Measurements from ENCODE around the gene TNIK.

The TNIK gene

DNA sequence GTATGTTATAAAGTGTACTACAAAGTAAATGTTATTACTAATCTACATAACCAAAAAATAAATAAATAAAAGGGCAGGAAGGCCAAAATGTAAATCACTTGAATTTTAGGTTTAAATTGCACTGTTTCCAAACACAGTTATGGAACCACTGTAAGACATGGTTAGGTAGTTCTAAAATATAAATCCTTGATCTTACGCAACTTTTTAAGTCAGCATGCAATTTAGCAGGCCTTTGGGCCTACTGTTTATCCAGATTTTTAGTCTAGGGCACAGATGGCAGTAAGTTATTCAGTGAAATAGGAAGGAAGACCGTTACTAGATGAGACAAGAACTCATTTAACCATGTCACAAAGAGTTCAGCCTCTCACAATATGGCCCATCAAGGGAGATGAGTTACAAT, 246.3 kb downstream of the TNIK start:
- Histone ChIP-seq H3K27me3 (ENCODE audit: control insufficient read depth, insufficient read depth, low read length) (no peaks in the 10 kb centered on the region), H3K4me1 (no peaks in the 10 kb centered on the region), H3K79me2 (no peaks in the 10 kb centered on the region), H3K9ac (no peak overlapping the region), H3K4me3 (ENCODE audit: low read depth, low read length) (no peak overlapping the region), H3K36me3 (ENCODE audit: control insufficient read depth, insufficient read depth, low read length) (no peaks in the 10 kb centered on the region), H3K27ac (no peak overlapping the region), H3K9me3 (ENCODE audit: control insufficient read depth, low read length) (no peaks in the 10 kb centered on the region), H2AFZ (no peak overlapping the region), H3K4me2 (ENCODE audit: low read length) (no peak overlapping the region)
- TF ChIP-seq, protein P1, sequence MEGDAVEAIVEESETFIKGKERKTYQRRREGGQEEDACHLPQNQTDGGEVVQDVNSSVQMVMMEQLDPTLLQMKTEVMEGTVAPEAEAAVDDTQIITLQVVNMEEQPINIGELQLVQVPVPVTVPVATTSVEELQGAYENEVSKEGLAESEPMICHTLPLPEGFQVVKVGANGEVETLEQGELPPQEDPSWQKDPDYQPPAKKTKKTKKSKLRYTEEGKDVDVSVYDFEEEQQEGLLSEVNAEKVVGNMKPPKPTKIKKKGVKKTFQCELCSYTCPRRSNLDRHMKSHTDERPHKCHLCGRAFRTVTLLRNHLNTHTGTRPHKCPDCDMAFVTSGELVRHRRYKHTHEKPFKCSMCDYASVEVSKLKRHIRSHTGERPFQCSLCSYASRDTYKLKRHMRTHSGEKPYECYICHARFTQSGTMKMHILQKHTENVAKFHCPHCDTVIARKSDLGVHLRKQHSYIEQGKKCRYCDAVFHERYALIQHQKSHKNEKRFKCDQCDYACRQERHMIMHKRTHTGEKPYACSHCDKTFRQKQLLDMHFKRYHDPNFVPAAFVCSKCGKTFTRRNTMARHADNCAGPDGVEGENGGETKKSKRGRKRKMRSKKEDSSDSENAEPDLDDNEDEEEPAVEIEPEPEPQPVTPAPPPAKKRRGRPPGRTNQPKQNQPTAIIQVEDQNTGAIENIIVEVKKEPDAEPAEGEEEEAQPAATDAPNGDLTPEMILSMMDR (IDR thresholded peaks at IDR 0.05) = no peak

DNA sequence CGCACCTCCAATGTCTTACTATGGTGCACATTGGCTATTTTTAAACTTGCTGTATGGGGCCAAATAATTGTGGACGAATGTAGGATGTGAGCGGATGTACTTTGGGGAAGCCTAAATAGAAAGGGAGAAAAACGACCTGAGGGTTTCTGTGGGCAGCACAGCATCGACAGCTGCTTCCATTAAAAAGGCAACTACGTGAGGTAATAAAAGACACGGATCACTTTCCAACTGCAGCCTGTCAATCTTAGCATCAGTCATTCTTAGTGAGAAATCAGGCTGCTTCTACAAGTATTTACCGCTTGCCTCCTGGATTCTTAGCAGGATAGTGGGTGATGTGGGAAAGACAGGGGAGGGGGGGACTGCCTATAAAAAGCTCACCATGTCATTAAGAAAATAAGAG, 247.0 kb downstream of the TNIK start:
- Histone ChIP-seq H3K9ac (no peak overlapping the region), H3K4me1 (no peaks in the 10 kb centered on the region), H3K9me3 (ENCODE audit: control insufficient read depth, low read length) (no peaks in the 10 kb centered on the region), H3K27me3 (ENCODE audit: control insufficient read depth, insufficient read depth, low read length) (no peaks in the 10 kb centered on the region), H3K79me2 (no peaks in the 10 kb centered on the region), H3K4me3 (ENCODE audit: low read depth, low read length) (no peak overlapping the region), H3K27ac (no peak overlapping the region), H2AFZ (no peak overlapping the region), H3K36me3 (ENCODE audit: control insufficient read depth, insufficient read depth, low read length) (no peaks in the 10 kb centered on the region), H3K4me2 (ENCODE audit: low read length) (no peak overlapping the region)
- TF ChIP-seq, protein P1 (IDR thresholded peaks at IDR 0.05) = no peak

DNA sequence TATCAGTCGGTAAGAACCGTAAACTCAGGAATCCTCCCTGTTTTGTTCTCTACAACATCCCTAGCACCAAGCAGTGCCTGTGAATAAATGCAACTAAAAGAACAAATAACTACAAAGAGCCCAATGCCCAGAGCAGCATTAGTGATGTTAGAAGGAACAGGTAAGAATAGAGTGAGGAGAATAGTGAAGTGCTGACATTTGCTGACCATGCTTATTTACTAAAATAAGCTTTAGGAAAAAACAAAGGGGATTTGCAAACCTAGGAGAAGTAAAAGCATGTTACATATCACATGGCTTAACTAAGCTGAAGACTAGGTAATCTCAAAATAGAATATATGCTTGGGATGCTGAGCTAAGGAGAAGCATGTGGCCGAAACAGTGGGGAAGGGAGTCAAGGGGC, 247.6 kb downstream of the TNIK start:
- Histone ChIP-seq H3K36me3 (ENCODE audit: control insufficient read depth, insufficient read depth, low read length) (no peaks in the 10 kb centered on the region), H3K4me1 (no peaks in the 10 kb centered on the region), H3K79me2 (no peaks in the 10 kb centered on the region), H3K4me2 (ENCODE audit: low read length) (no peak overlapping the region), H3K27me3 (ENCODE audit: control insufficient read depth, insufficient read depth, low read length) (no peaks in the 10 kb centered on the region), H3K9me3 (ENCODE audit: control insufficient read depth, low read length) (no peaks in the 10 kb centered on the region), H2AFZ (no peak overlapping the region), H3K27ac (no peak overlapping the region), H3K9ac (no peak overlapping the region), H3K4me3 (ENCODE audit: low read depth, low read length) (no peak overlapping the region)
- TF ChIP-seq, protein P1 (IDR thresholded peaks at IDR 0.05) = no peak

DNA sequence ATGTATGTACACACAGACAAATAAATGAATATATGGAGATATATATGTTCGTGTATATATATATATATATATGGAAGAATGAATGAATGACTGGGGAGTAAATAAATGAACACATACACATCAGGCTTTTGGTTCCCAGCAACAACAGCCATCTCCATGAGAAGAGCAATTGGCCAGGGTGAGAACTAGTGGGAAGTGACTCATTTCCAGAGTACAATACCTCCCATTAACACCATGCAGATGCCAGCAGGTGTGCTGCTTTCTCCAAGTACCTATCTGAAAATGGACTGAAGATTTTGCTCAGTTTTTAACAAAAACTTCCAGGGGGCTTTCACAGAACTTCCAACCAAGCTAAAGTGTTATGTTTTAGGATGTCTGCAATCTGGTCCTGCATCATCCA, 253.9 kb downstream of the TNIK start:
- Histone ChIP-seq H3K36me3 (ENCODE audit: control insufficient read depth, insufficient read depth, low read length) (no peaks in the 10 kb centered on the region), H2AFZ (no peak overlapping the region), H3K79me2 (no peaks in the 10 kb centered on the region), H3K4me1 (peaks cover 16% of the 10 kb centered on the region), H3K9me3 (ENCODE audit: control insufficient read depth, low read length) (no peaks in the 10 kb centered on the region), H3K9ac (no peak overlapping the region), H3K27ac (no peak overlapping the region), H3K4me2 (ENCODE audit: low read length) (no peak overlapping the region), H3K4me3 (ENCODE audit: low read depth, low read length) (no peak overlapping the region), H3K27me3 (ENCODE audit: control insufficient read depth, insufficient read depth, low read length) (no peaks in the 10 kb centered on the region)
- TF ChIP-seq, protein P1 (IDR thresholded peaks at IDR 0.05) = no peak

DNA sequence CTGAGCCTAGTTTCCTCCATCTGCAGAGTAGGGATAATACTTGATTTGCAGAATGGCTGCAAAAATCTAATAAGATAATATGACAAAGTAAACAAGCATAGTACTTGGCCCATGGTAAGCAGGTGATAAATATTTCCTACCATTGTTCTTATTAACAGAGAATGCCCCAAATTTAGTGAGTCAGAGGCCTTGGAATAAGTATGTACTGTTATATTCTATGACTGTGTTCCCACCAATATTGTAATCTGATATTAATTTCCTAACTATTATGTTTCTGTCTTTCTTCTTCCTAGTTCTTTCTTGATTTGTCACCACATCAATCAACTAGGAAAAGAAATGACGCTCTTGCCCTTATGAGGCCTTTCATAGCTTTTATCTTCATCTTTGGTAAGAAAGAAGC, 255.3 kb downstream of the TNIK start:
- no peaks in the 10 kb centered on the region for H3K79me2 ChIP-seq
- no peaks in the 10 kb centered on the region for H3K27me3 ChIP-seq (ENCODE audit: control insufficient read depth, insufficient read depth, low read length)
- no peak overlapping the region for H3K4me3 ChIP-seq (ENCODE audit: low read depth, low read length)
- peaks cover 16% of the 10 kb centered on the region for H3K4me1 ChIP-seq
- H3K9me3 ChIP-seq (ENCODE audit: control insufficient read depth, low read length) = no peaks in the 10 kb centered on the region
- H3K36me3 ChIP-seq (ENCODE audit: control insufficient read depth, insufficient read depth, low read length) = no peaks in the 10 kb centered on the region
- H2AFZ ChIP-seq = no peak overlapping the region
- TF ChIP-seq, protein P1 (IDR thresholded peaks at IDR 0.05) = no peak
- H3K4me2 ChIP-seq (ENCODE audit: low read length) = no peak overlapping the region
- H3K9ac ChIP-seq = no peak overlapping the region
- H3K27ac ChIP-seq = no peak overlapping the region
